ENCODE measurements around the gene TMEM163.

GRCh38 chr2:134407154-134407890, 311.5 kb downstream of the TMEM163 start:
- TF ChIP-seq CTCF (IDR thresholded peaks at IDR 0.05) (no peak), POLR2A (IDR thresholded peaks at IDR 0.05) (no peak)

Measured in thyroid gland (tissue), 4 donors.